Osteoblast (primary cell): ENCODE results near the gene SLC12A3. TPM values are rescaled to one million over a fixed set of nuclear protein-coding genes. Genes with fewer than 3 reads are reported as not detected.

Experiments used
- DNase-seq: peaks from one replicate; pipeline ENCODE4 v3.0.0; 2011; ENCODE audit warnings: low spot score, mixed read lengths; ENCODE audit not compliant: insufficient read length; ENCODE audit errors: missing footprints
- H2AFZ ChIP-seq: 2 replicates; pipeline ENCODE4 v1.6.0; 2011; ENCODE audit warnings: mild to moderate bottlenecking, low read length
- H3K27ac ChIP-seq: 2 replicates; pipeline ENCODE4 v1.5.1; 2011; ENCODE audit warnings: mild to moderate bottlenecking, low read depth, low read length, moderate library complexity
- H3K27me3 ChIP-seq: 2 replicates; pipeline ENCODE4 v1.6.0; 2012; ENCODE audit warnings: mild to moderate bottlenecking, control low read depth, inconsistent platforms, low read length, moderate library complexity; ENCODE audit not compliant: insufficient read depth
- H3K36me3 ChIP-seq: 2 replicates; pipeline ENCODE4 v1.5.1; 2011; ENCODE audit warnings: mild to moderate bottlenecking, low read length, control low read depth, moderate library complexity; ENCODE audit not compliant: insufficient read depth
- H3K4me1 ChIP-seq: 2 replicates; pipeline ENCODE4 v1.5.1; 2011; ENCODE audit warnings: mild to moderate bottlenecking, low read length, control low read depth, moderate library complexity; ENCODE audit not compliant: insufficient read depth
- H3K4me2 ChIP-seq: 2 replicates; pipeline ENCODE4 v1.6.0; 2011; ENCODE audit warnings: mild to moderate bottlenecking, low read length; ENCODE audit not compliant: insufficient read depth
- H3K4me3 ChIP-seq: fragments of 200-600 bp; sonication (generic); 3 replicates; pipeline ENCODE4 v1.5.1; 2012; ENCODE audit warnings: mild to moderate bottlenecking, low read length, inconsistent platforms; ENCODE audit not compliant: insufficient read depth
- H3K79me2 ChIP-seq: 2 replicates; pipeline ENCODE4 v1.6.0; 2012; ENCODE audit warnings: mild to moderate bottlenecking, low read length, control low read depth, inconsistent platforms; ENCODE audit not compliant: insufficient read depth
- H3K9me3 ChIP-seq: 2 replicates; pipeline ENCODE4 v1.5.1; 2011; ENCODE audit warnings: low read depth, low read length, control low read depth
- H4K20me1 ChIP-seq: 2 replicates; pipeline ENCODE4 v1.6.0; 2012; ENCODE audit warnings: mild to moderate bottlenecking, low read length, control low read depth; ENCODE audit not compliant: insufficient read depth
- total RNA-seq: library from RNA; depleted of rRNA; stranded (reverse); fragments of >200 nt; gene quantifications from 2 replicates; pipeline ENCODE4 v1.2.3, GENCODE V29; 2012
- TF ChIP-seq, protein P1 (sequence below): IDR thresholded peaks from 2 replicates; pipeline ENCODE4 v1.5.1; 2011; ENCODE audit warnings: mild to moderate bottlenecking, low read depth, low read length, moderate library complexity; ENCODE audit errors: extremely low read depth

The SLC12A3 gene
- total RNA-seq, 1 donor: not detected

DNA sequence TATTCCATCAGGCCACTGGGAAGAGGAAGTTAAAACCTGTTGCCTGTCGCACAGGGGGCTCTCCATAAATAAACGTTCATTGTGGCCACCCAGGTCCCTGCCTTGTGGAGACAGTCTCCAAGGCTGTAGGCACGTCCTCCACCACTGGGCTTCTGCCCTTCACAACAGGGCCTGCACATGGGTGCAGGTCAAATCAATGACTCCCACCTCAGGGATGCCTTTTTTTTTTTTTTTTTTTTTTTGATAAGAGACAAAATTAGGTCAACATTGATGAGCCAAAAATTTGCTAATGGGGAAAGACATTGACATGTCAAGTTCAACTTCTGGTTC lies 12.6 kb upstream of the SLC12A3 start:
- Histone ChIP-seq H3K4me2 (no peak overlapping the region), H3K4me3 (no peak overlapping the region), H4K20me1 (no peaks in the 10 kb centered on the region), H2AFZ (no peak overlapping the region), H3K4me1 (peaks cover 37% of the 10 kb centered on the region), H3K27me3 (no peaks in the 10 kb centered on the region), H3K36me3 (no peaks in the 10 kb centered on the region), H3K9me3 (no peaks in the 10 kb centered on the region), H3K27ac (no peak overlapping the region), H3K79me2 (no peaks in the 10 kb centered on the region)
- TF ChIP-seq, protein P1, sequence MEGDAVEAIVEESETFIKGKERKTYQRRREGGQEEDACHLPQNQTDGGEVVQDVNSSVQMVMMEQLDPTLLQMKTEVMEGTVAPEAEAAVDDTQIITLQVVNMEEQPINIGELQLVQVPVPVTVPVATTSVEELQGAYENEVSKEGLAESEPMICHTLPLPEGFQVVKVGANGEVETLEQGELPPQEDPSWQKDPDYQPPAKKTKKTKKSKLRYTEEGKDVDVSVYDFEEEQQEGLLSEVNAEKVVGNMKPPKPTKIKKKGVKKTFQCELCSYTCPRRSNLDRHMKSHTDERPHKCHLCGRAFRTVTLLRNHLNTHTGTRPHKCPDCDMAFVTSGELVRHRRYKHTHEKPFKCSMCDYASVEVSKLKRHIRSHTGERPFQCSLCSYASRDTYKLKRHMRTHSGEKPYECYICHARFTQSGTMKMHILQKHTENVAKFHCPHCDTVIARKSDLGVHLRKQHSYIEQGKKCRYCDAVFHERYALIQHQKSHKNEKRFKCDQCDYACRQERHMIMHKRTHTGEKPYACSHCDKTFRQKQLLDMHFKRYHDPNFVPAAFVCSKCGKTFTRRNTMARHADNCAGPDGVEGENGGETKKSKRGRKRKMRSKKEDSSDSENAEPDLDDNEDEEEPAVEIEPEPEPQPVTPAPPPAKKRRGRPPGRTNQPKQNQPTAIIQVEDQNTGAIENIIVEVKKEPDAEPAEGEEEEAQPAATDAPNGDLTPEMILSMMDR: no peak
- no peak for DNase-seq

DNA sequence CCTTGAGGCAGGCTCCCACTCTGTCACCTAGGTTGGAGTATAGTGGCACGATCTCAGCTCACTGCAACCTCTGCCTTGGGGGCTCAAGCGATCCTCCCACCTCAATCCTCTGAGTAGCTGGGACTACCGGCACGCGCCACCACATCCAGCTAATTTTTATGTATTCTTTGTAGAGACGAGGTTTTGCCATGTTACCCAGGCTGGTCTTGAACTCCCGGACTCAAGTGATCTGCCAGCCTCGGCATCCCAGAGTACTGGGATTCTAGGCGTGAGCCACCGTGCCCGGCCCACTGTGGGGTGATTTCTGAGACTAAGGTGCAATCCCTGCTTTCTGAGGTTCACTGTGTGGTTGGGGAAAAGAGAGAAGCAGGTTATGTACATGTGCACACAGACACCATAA lies 12.0 kb upstream of the SLC12A3 start:
- no peaks in the 10 kb centered on the region for H3K36me3 ChIP-seq
- H3K4me3 ChIP-seq: no peak overlapping the region
- H3K4me1 ChIP-seq: peaks cover 31% of the 10 kb centered on the region
- no peaks in the 10 kb centered on the region for H3K79me2 ChIP-seq
- TF ChIP-seq, protein P1: no peak
- H4K20me1 ChIP-seq: no peaks in the 10 kb centered on the region
- DNase-seq: no peak
- H3K9me3 ChIP-seq: no peaks in the 10 kb centered on the region
- H3K27me3 ChIP-seq: no peaks in the 10 kb centered on the region
- no peak overlapping the region for H3K4me2 ChIP-seq
- no peak overlapping the region for H2AFZ ChIP-seq
- no peak overlapping the region for H3K27ac ChIP-seq

DNA sequence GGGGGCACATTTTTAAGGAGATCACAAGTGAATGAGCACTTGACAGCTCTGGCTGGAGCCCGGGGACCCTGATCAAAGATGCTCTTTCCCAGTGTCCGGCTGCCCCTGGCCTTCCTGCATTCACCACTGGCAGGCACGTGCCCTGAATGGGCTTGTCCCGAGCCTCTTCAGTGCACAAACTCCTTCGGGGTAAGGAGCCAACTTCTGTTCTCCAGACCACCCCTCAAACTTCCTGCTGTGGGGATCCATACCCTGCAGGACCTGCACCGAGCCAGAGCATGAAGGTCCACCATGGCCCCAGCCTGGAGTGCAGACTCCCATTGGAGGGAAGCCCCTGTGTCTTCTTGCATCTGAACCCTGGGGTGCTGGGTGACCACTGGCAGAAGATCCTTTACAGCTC lies 9.8 kb upstream of the SLC12A3 start:
- Histone ChIP-seq H3K79me2 (no peaks in the 10 kb centered on the region), H3K36me3 (no peaks in the 10 kb centered on the region), H3K4me1 (peaks cover 9% of the 10 kb centered on the region), H3K4me2 (no peak overlapping the region), H2AFZ (no peak overlapping the region), H3K27ac (no peak overlapping the region), H3K27me3 (no peaks in the 10 kb centered on the region), H3K4me3 (no peak overlapping the region), H4K20me1 (no peaks in the 10 kb centered on the region), H3K9me3 (no peaks in the 10 kb centered on the region)
- TF ChIP-seq, protein P1: no peak
- no peak for DNase-seq

DNA sequence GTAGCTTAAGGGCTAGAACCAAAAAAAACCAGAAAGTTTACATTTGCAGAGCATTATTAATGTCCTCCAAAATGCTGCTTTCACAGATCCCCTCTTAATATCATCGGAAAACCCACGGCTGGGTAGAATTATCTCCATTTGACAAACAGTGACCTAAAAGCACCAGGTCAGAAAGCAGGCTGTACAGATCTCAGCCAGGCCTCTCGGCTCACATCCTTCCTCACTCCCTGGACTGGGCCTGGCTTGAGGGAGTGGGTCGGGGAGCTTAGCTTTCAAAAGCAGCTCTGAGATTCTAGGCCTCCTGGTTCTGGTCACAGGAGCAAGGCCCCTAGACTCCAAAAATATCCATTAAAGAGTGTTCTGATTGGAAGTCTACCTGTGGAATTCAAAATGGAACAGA lies 9.1 kb upstream of the SLC12A3 start:
- DNase-seq: no peak
- H3K79me2 ChIP-seq: no peaks in the 10 kb centered on the region
- no peak overlapping the region for H2AFZ ChIP-seq
- H3K36me3 ChIP-seq: no peaks in the 10 kb centered on the region
- H3K4me2 ChIP-seq: no peak overlapping the region
- H3K9me3 ChIP-seq: no peaks in the 10 kb centered on the region
- no peaks in the 10 kb centered on the region for H3K27me3 ChIP-seq
- no peak overlapping the region for H3K4me3 ChIP-seq
- TF ChIP-seq, protein P1: no peak
- H3K27ac ChIP-seq: no peak overlapping the region
- H3K4me1 ChIP-seq: peaks cover 1% of the 10 kb centered on the region
- H4K20me1 ChIP-seq: no peaks in the 10 kb centered on the region
